GM19452 (cell line): ENCODE measurements around the gene LGALS3BP.
"Not testable (repeated sequence)": the region's sequence is repeated elsewhere in the genome, so short reads cannot be mapped to it uniquely, and the experiment has no call there.

Source experiments
- ATAC-seq: cut with Tn5 transposase; IDR thresholded peaks from one replicate; pipeline ENCODE4 v1.9.1; 2021; ENCODE audit not compliant: unreplicated experiment

LGALS3BP gene

DNA sequence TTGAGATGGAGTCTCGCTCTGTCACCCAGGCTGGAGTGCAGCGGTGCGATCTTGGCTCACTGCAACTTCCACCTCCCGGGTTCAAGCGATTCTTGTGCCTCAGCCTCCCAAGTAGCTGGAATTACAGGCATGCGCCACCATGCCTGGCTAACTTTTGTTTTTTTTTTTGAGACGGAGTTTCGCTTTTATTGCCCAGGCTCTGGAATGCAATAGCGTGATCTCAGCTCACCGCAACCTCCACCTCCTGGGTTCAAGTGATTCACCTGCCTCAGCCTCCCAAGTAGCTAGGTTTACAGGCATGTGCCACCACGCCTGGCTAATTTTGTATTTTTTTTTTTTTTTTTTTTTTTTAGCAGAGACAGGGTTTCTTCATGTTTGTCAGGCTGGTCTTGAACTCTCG is 34.3 kb downstream of the LGALS3BP start:
- ATAC-seq: not testable (repeated sequence)

DNA sequence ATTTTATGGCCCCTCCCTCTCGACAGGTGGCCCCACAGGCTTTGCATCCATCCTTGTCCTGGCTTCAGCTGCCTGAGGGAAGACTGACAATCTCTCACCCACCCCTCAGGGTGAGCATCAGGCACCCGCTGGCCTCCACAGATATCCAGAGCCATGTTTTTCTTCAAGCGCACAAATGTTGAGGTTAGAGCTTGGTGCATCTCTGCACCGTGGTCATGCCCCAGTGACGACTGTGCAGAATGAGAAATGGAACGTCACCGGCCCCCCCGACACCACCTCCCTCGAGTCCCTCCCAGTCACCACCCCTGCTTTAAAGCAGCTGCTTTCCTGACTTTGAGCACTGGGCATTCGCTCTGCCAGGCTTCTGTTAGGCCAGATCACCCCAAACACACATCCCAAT is 34.8 kb downstream of the LGALS3BP start:
- ATAC-seq: no peak

DNA sequence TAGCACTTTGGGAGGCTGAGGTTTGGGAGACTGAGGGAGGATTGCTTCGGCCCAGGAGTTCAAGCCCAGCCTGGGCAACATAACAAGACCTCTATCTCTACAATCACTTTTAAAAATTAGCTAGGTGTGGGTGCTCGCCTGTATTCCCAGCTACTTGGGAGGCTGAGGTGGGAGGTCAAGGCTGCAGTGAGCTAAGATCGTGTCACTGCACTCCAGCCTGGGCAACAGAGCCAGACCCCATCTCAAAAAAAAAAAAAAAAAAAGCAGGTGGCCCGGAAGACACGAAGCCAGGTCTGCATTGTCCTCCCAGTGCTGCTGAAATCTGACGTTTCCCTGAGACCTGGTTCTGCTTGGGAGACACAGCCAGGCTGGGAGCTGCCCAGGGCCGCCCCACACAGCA is 35.7 kb downstream of the LGALS3BP start:
- no peak for ATAC-seq

DNA sequence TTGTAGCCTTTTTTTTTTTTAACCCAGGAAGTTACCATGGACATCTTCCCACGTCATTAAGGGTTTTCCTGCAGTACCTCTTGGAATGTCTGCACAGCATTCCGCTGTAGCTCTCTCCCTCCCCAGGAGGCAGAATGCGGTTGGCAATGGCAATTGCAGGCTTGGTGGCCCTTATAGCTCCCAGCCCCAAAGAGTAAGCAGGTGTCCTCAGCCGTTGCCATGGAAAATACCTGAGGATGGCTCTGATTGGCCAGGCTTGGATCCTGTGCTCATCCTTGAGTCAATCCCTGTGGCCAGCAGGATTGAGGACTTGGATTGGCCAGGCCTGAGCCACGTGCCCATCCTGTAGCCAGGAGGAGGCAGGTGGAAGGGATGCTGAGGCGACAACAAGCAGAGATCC is 39.0 kb downstream of the LGALS3BP start:
- ATAC-seq: no peak

DNA sequence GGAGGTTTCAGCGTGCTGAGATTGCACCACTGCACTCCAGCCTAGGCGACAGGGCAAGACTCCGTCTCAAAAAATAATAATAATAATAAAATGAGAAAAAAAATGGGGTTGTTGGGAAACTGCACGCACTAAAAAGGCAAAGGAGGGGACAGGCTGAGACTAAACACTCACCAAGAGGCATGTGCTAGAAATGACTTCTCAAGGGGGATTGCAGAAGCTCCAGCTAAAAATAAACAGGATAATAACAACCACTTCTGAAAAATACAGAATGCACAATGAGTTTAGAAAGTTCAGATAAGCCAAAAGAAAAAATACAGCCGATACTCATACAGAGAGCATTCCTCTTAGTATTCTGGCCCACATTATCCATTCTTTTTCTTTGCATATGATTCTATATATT is 39.5 kb downstream of the LGALS3BP start:
- no peak for ATAC-seq

DNA sequence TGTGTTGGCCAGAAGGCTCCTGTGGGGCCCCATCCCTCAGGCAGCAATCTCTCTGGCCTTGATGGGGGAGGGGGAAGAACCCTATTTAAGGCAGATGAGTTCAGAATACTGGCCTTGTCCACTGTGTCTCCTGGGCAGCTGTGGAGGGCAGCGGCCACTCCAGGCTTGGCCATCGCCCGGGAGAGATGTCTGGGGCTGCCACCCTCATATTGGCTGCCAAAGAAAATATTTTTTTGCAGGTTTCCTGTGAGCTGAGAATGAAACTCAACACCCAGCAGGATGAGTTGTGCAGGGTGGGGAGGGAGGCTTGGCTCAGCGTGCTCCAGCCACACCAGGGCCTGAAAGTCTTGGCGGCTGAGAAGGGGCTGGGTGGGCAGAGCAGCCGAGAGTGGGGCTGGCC is 40.1 kb downstream of the LGALS3BP start:
- no peak for ATAC-seq

DNA sequence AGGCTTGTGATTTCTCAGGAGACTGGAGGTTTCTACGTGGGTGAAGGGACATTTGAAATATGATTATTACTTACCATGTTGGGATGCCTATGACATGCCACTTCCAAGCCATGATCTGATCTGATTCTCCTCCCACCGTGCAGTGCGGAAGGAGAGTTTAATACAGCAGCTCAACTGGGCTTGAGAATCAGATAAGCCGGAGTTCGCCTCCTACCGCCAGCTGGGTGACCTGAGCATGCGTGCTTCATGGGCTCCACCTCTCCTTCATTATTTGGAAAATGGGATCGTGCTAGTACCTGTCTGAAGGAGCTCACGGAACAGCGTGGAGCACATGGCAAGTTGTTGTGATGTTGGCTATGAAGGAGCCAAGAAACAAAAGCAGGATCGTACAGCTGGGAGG is 42.2 kb downstream of the LGALS3BP start:
- no peak for ATAC-seq

DNA sequence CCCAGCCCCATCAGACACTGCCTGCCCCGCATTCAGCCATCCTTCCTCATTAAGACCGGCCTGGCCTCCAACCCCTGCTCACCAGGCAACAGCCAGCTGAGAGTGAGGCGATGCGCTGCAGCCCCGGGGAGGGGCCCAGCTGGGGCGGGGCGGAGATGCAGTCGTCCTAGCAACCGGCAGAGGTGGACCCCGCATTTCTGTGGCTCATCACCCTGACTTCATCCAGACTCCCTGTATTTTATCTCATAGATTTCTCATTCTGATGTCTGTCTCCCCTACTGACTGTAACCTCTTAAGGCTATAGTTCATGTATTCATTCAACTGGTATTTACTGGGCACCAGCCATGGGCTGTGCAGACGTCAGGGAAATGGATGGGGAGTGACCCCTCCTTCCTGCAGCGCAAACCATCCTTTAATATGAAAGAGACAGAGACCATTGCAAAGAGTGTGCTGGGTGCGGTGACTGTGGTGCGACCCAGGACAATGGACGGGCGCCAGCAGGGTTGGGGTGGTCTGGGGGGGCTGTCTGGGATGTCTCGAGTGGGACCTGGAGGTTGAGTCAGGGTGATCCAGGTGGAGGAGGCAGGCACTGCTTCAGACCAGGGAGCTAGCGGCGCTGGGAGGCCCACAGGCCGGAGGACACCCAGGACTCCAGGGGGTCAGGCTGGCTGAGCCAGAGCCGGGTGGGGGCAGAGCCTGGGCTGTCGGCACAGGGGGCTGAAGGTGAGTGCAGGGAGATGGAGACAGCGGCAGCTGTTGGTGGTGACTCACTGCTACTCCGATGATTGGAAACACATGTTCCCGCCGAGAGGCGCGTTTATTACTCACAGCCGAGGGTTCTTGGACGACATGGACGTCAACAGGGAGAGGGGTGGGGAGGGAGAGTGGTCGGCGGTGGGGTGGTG is 44.1 kb downstream of the LGALS3BP start:
- no peak for ATAC-seq

DNA sequence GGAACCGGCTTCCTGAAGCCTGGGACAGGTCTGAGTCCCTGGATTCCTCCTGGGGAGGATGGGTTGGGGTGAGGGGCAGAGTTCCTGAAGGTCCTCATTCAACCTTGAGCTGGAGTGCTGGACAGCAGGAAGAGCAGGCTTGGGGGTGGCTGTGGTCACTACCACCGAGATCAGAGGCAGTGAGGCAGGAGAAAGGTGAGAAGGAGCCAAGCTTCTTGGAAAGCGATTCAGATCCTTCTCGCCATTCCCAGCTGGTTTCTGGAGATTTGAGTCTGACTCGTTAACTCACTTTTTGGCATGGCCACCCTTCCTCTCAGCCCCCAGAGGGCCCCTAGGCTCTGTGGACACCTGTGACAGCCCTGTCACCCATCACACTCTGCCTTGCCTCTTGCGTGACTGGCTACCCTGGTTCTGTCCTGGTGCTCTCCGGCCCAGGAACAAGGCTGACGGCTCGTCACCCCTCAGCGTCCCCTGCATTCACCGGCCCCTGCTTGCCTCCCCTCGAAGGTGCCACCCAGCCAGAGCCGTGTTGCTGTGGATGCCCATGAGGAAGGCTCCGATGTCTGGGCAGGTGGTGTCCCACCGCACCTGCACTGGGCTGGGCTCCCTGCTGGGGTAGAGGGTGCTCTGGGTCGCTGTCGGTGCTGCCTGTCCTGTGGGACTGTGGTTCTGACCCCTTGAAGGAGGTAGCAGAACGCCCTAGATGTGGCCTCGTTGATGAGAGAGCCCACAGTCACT is 44.9 kb downstream of the LGALS3BP start:
- no peak for ATAC-seq

DNA sequence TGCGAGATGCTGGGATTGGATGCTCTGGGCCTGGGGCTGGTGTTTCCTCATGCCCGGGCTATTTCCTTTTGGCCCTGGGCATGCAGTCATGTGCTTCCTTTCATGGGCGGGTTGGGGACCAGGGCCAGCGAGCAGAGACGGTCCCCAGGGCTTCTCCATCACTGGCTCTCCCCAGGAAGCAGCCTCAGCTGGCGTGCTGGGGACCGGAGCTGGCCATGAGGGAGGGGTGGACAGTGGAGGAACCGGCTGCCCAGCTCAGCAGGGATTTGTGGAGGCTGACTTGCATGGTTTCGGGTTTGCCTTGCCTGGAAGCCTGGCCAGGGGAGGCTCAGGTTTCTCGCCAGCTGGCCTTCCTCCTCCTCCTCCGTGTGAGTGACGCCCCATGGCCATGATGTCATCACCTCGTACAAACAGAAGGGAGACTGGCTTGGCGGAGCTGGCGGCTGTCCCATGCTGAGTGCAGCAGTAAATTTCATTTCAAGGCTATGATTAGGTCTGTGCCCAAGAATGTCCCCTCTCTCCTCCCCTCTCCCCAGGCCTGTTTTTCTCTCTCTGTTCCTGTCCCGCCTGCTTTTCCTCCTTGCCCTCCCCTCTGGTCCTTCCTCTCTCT is 45.7 kb downstream of the LGALS3BP start:
- ATAC-seq: no peak

DNA sequence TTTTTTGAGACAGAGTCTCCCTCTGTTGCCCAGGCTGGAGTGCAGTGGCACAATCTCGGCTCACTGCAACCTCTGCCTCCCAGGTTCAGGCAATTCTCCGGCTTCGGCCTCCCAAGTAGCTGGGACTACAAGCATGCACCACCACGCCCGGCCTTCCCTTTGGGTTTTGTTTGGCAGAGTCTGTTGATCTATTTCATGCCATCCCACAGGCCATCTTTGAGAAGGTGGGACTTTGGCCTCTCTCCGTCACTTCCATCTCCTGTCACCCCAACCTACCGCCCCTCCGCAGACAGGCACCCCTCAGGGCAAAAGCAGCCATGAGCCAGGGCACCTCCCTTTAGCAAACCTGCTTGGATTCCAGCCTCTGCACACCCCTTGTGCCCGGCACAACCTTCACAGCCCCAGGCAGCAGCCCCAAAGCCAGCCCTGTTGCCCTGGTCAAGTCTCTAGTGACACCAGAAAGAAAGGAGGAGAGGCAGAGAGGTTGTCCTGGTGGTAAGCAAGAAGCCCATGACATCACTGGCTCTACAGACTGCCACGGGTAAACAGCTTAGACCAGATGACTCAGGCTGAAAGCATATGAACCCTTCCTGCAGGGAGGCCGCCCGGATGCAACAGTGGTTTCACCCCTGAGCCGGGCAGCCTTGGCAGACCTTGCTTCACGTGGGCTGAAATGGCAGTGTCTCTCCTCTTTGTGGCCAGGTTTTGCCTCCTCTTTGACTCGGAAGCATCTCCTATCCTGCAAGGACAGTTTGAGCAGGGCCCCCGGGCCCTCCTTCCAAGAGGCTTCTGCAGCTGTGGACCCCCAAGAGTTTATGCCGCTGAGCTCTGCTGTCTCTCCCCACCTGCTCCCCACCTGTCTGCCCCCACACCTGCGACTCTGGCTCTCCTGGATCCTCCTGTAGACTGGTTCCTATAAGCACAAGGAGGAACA is 46.4 kb downstream of the LGALS3BP start:
- no peak for ATAC-seq

DNA sequence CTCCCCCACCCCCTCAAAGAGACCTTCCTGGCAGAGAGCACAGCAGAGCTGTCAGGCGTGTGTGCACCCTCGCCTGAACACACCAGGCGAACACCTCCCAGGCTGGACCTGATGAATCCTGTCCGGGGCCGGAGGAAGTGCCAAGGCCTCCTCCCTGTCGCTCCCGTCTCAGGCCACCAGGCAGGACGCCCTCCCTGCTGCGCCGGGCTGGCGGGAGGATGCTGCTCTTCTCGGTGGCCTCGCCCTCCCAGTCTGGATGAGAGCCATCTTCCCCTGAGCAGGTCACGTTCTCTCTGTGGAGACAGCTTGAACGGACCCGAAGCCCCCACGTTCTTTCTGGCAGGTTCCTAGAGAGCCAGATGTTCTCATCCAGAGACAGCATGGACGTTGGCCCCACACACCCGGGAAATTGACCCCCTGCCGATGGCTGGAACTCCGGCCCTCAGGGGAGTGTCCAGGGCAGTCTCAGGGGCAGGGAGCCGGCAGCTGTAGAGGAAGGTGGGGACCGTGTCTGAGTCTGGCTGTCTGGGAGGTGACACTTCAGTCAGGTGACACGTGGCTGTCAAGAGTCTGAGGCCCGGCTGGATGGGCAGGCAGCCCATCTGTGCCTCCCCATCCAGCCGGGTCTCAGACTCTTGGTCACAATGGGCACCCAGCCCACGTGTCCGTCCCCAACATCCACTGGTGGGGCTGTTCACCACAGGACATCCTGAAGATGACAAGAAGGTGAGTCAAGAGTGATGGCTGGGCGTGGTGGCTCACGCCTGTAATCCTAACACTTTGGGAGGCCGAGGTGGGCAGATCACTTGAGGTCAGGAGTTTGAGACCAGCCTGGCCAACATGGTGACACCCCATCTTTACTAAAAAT is 49.6 kb downstream of the LGALS3BP start:
- no peak for ATAC-seq

DNA sequence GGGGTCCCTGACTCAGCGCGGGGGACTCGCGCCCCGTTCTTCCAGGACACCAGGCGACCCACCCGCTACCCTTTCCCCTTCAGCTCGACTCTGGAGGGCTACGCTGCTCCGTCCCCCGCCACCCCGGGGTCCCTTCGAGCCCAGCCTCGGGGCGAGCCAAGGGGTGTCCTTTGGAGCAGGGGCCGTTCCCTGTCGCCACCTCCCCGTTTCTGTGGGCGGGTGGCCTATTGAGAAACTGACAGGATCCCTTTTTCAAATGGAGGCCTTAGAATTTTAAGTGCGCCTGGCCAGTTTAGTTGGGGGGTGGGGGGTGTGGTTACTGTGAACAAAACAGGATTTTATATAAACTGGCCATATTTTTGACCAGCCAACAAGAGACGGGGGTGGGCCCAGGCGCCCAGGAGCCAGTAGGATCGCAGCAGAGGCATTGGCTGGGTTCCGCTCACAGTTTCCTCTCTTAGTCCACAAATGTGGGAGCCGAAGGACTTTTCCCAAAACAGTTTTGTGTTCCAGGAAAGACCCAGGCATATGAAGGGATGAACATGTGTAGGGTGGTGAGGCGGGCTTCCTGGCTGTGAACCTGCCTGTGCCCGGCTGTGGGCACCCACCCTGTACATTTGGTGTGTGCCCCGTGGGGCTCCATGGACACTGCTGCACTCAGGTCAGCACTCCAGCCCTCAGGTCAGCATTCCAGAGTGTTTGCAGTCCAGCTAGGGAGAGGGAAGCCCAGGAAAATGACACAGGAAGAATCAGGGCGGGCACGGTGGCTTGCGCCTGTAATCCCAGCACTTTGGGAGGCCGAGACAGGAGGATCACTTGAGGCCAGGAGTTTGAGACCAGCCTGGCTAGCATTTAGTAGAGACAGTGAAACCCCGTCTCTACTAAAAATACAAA is 53.8 kb downstream of the LGALS3BP start:
- no peak for ATAC-seq

DNA sequence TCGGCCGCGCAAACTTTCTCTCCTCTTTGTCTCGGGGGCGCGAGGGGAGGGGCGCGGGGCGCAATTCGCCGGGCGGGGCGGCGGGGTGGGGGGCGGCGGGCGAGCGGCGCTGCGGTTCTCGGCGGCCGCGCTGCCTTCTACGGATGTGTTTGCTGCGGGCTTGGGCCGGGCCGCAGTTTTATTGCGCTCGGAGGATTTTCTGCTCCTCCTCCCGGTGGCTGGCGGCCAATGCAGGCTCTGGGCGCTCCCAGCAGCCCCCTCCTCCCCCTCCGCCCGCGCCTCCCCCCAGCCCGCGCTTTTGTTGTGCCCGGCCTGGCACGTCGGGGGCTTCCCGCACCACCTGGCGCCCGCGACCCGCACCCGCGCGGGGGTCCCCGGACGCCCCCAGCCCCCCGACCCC is 54.5 kb downstream of the LGALS3BP start, which contains the start of gene TIMP2:
TSS of gene TIMP2 (minus strand) at position 154 of the 400 bp plus-strand sequence. CDS start 299 bp downstream, outside the sequence.
- ATAC-seq: no peak

DNA sequence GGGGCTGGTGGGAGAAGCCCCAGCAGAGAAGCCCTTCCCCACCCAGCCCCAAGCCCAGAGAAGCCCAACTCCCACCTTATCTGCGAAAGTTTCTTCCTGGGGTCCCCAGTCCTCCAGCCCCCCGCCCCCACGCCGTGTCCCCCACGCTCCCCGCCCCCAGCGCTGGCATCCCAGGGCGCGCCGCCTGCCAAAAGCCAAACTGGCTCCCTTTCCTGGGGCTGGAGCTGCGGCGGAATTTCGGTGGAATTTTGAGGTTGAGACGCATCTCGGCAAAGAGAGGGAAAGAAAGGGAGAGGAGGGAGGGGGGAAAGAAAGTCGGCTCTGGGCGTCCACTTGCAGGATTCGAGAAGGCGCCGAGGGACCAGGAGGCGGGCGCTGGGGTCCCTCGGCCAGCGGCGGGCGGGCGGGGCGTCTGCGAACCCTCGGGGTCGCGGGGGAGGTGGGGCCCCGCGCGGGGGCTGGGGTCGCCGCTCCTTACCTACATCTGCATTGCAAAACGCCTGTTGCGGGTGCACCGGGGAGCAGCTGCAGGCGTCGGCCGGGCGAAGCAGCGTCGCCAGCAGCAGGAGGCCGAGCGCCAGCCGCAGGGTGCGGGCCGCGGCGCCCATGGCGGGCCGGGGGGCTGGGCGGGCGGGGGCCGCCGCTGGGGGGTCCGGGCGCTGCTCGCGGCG is 55.1 kb downstream of the LGALS3BP start:
- ATAC-seq: no peak

DNA sequence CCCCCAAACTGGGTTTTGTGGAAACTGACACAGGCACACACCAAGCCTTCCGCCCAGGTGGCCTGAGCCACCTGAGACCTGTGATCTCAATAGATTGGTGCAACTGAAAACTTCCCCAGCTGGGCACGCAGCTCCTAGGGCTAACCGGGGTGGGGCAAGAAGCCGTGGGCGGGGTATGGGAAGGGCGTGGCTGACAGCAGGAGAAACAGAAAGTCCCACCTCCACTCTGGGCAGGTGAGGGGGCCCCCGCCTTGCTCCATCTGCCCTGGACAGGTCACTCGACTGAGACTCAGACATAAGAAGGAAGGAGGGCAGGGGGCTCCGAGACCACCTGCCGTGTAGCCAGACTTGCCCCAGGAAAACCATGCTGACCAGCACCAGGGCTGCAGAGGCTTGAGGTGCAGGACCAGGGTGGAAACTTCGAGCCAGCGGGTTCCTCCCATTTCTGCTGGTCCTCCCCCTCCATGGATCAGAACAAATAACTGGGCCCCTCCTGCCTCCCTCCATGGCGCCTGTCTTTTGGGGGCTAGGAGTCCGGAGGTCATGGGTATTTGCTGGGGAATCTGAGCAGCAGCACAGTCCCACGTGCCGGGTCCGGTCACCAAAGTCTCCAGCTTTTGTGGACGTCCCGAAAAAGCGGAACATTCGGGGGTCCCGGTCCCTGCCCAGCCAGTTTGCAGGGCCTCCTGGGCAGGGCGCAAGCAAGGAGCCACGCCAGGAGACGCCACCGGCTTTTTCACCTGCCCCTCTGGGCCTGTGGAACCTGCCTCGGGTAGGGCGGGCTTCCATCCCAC is 55.9 kb downstream of the LGALS3BP start:
- ATAC-seq: no peak

DNA sequence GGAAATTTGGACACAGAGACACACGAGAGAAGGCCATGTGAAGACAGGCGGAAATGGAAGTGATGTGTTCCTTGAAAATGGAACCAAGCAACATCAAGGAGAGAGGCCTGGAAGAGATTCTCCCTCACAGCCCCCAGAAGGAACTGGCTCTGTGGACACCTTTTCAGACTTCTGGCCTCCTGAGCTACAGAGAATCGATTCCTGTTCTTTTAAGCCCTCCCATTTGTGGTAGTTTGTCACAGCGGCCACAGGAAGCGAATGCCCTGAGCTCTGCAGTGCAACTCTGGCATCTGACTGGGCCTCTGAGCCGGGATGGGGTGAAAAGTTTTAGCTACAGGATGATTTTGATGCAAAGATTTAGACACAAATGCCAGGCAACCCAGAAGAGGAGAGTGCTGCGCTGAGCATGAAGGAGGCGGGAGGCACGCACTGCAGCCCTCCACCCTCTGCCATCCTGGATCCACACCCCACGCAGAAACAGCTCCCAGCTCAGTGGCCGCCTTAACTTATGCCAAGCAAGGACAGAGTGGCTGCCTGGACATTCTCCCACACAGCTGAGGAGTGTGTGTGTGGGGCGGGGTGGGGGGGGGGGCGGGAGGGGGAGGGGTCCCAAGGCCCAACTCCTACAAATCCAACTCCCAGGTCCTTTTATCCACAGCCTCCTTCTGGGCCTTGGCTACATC is 56.8 kb downstream of the LGALS3BP start:
- ATAC-seq: no peak
